Measurements from ENCODE around the gene TNFRSF12A. TPM values are rescaled to one million over a fixed set of nuclear protein-coding genes. Genes with fewer than 3 reads are reported as not detected.

TNFRSF12A gene
- total and polyA plus RNA-seq, 2 of the 13 experiments (the other 11 are each of a cell fraction or from before 2014, with no cell fraction given), result 61.9 to 66.0 TPM

GRCh38 chr16:3020604-3021448 is 658 bp downstream of the TNFRSF12A start (continued):
- TF ChIP-seq, protein P1, sequence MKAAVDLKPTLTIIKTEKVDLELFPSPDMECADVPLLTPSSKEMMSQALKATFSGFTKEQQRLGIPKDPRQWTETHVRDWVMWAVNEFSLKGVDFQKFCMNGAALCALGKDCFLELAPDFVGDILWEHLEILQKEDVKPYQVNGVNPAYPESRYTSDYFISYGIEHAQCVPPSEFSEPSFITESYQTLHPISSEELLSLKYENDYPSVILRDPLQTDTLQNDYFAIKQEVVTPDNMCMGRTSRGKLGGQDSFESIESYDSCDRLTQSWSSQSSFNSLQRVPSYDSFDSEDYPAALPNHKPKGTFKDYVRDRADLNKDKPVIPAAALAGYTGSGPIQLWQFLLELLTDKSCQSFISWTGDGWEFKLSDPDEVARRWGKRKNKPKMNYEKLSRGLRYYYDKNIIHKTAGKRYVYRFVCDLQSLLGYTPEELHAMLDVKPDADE (CRISPR knock-in tag; IDR thresholded peaks at IDR 0.05), result peak; percentile 57; the same call in 1 of the 2 replicates
- 0 out of 2 replicates have a peak, but pooled peaks have one; percentile 63 for TF ChIP-seq ELF4 (CRISPR knock-in tag; IDR thresholded peaks at IDR 0.05; ENCODE audit: borderline replicate concordance)
- TF ChIP-seq SRSF9 (IDR thresholded peaks at IDR 0.05; ENCODE audit: borderline replicate concordance, insufficient read depth, low read depth, low read length, poor library complexity, severe bottlenecking), result no peak
- TF ChIP-seq ZNF234 (CRISPR knock-in tag; conservative IDR thresholded peaks at IDR 0.05), result 0 out of 2 replicates have a peak, but pooled peaks have one; percentile 51
- no peak for TF ChIP-seq NFAT5 (CRISPR knock-in tag; IDR thresholded peaks at IDR 0.05)
- no peak for TF ChIP-seq ZBTB34 (CRISPR knock-in tag; IDR thresholded peaks at IDR 0.05)
- peak; percentile 46; the same call in 1 of the 2 replicates for TF ChIP-seq ZFP90 (CRISPR knock-in tag; IDR thresholded peaks at IDR 0.05; ENCODE audit: borderline replicate concordance)
- peak; percentile 96 for TF ChIP-seq HNRNPL (IDR thresholded peaks at IDR 0.05; ENCODE audit: low read depth, low read length)
- TF ChIP-seq STAG1 (CRISPR knock-in tag; IDR thresholded peaks at IDR 0.05), result no peak
- no peak for TF ChIP-seq TOE1 (CRISPR knock-in tag; IDR thresholded peaks at IDR 0.05)
- TF ChIP-seq SP1 (IDR thresholded peaks at IDR 0.05), result no peak
- TF ChIP-seq SP1 (CRISPR knock-in tag; IDR thresholded peaks at IDR 0.05), result peak; percentile 55; the same call in 1 of the 2 replicates
- TF ChIP-seq ZNF781 (CRISPR knock-in tag; IDR thresholded peaks at IDR 0.05; ENCODE audit: borderline replicate concordance, not compliant biosample characterization), result no peak
- TF ChIP-seq EP300 (IDR thresholded peaks at IDR 0.05; ENCODE audit: low read depth in 2 of 2, low read length in 2 of 2), result peak in 1 of 2 experiments; percentile 66; a peak in 2 of 4 replicates
- peak; percentile 76; the same call in 1 of the 2 replicates for TF ChIP-seq EP300 (CRISPR knock-in tag; IDR thresholded peaks at IDR 0.05; ENCODE audit: borderline replicate concordance)
- TF ChIP-seq ZNF597 (CRISPR knock-in tag; IDR thresholded peaks at IDR 0.05), result no peak
- TF ChIP-seq, protein P2, sequence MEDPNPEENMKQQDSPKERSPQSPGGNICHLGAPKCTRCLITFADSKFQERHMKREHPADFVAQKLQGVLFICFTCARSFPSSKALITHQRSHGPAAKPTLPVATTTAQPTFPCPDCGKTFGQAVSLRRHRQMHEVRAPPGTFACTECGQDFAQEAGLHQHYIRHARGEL (CRISPR knock-in tag; IDR thresholded peaks at IDR 0.05), result no peak

Data from HepG2 (cell line).